ENCODE measurements around the gene TTC33.
A peak's percentile ranks its signal among the peaks of the same experiment; 100 is the strongest.
"Not testable (repeated sequence)": the region's sequence is repeated elsewhere in the genome, so short reads cannot be mapped to it uniquely, and the experiment has no call there.

TTC33 gene

DNA sequence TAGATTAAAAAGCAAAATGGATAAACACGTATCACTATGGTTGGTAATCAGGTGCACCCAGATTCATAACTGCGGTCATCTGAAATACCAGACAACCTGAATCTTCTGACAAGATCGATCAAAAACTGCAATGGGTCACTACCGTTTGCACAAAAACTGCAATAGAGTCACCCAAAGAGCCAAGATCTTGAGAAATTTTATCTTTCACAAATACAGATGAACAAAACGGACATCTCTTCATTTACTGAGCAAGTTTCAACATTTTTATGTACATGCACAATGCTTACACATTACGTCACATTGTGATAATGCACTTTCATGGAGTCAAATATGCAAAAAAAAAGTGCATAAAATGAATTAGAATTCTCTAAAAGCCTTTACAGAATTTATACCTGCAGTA lies 23.8 kb upstream of the TTC33 start:
- no peak for DNase-seq

DNA sequence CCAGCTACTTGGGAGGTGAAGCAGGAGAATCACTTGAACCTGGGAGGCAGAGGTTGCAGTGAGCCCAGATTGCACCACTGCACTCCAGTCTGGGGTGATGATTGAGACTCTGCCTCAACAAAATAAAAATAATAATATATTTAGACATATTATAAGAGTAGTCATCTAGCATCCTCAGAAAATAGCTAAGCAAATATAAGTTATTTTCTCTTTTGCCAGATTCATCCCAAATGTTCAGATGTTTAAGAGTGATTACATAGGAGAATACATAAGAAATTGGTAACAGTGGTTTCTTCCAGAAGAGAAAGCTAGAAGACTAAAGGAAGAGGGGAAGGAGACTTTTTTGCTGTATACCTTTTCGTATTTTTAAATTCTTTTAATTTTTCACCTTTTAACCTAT lies 22.4 kb upstream of the TTC33 start:
- DNase-seq, result no peak

DNA sequence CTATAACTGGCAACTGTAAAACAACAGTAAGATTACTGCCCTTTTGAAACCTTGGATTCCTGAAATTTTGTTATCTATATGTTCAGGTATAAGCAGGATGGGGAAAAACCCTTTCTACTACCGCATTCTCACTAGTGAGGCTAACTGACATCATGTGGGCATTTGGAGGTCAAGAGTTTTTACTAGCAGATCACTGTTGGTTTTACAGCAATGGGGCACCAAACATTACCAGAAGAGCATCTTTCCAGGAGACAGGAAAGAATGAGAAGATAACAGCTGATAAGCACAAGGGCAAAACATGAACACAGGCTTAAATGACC lies 20.9 kb upstream of the TTC33 start:
- DNase-seq, result no peak

GRCh38 chr5:40775846-40776657 lies 20.3 kb upstream of the TTC33 start:
- DNase-seq, result no peak

- no peak for DNase-seq
Observed at GRCh38 chr5:40775085-40775845, 19.5 kb upstream of the TTC33 start.

DNA sequence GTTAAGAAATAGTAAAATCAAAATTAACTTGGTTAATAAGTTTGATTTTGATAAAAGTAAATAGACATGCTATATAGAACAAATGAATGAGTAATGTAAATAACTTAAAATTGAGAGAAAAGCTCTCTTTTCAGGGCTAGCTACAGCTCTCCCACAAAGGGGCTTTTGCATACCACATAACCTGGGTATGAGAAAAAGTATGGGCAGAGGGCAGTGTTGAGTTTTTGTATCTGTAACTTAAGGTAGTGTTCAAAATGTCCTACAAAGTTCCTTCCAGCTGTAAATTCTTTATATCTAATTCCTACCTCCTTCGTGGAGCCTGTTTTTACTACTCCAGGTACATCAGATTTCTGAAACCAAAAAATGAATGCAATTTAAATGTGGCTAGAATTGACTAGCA lies 18.9 kb upstream of the TTC33 start:
- DNase-seq, result peak; percentile 6

GRCh38 chr5:40770764-40771163 lies 15.0 kb upstream of the TTC33 start:
- no peak for DNase-seq

DNA sequence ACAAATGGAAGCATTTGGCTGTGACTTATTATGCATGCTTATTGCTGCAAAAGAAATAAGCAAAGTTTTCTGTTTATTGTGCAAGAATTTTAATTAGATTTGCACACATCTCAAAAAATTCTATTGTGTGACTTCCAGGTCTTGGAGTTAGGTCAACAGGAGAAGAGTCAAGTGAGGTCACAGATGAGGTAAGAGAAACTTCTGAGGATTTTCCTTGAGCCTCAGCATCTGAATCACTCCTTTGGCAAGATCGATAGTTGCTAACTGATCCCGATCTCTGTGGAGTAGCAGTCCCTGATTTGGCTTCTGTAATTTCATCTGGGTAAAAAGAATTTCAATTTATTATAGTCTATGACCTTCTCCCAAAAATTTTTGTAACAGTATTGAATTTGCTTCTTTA lies 6.9 kb upstream of the TTC33 start:
- DNase-seq, result no peak

DNA sequence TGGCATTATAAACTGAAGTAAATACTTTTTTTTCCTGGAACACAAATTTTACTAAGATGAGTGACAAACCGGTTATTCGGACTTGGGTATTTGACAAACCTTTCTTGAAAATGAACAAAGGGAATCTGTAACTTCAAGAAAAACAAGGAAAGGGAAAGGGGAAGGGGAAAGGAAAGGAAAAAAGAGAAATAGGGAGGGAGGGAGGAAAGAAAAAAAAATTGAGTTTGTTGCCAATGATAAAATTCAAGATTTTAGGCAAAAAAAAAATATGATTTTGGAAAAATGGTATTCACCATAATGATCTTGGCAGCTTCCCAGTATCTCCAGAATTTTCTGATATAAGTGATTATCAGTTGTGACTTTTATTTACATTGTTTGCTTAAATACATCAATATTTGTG lies 1.6 kb upstream of the TTC33 start:
- DNase-seq, result no peak

GRCh38 chr5:40755093-40755406 lies 711 bp downstream of the TTC33 start:
- peak; percentile 75 for DNase-seq

- DNase-seq, result peak; percentile 48
Observed at GRCh38 chr5:40754381-40755092, 1.2 kb downstream of the TTC33 start.

DNA sequence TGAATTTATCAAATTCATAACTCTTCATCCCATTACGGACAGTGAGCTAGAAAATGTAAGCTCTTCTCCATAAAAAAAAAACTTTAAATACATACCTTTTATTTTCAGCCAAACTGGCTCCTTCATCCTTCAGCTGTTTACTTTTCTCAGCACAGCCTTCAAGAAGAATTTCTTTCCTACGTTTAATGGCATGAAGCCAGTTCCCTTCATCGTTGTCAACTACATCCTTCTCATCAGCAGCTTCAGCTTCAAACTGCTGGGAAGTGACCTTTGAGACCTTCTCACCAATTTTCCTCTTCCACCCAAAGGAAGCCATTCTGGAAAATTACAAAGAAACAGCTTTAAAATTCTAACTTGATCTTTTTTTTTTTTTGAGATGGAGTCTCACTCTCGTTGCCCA lies 9.1 kb downstream of the TTC33 start:
- DNase-seq, result no peak

DNA sequence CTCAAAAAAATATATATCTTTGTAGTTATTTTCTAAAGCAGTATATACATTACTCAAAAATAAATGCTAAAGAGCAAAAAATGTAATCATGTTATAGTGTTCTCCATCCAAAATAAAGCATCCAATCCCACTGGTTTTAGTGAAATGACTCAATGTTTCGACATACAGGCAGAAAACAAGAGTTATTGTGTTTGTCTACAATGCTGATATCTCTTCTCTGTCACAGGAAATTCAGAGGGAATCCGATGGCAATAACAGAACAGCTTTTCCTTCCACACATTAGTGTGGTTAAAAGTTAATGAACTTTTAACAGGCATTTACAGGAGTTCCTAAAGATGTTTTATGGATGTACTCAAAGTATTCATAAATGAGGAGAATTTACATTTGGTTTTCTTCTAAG lies 12.0 kb downstream of the TTC33 start:
- DNase-seq, result no peak

DNA sequence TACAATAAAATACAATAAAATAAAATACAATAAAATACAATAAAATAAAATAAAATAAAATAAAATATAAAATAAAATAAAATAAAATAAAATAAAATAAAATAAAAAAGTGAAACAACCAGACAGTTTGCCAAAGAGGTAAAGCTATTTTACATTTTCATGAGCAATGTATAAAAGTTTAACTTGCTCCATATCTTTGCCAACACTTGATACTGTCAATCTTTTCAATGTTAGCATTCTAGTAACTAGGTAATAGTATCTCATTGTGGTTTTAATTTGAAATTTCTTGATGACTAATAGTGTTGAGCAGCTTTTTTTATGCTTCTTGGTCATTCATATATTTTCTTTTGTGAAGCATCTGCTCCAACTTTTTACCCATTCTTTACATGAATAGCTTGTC lies 17.3 kb downstream of the TTC33 start:
- no peak for DNase-seq

- DNase-seq, result peak; percentile 70
Observed at GRCh38 chr5:40736103-40736875, 19.5 kb downstream of the TTC33 start.

GRCh38 chr5:40735609-40736008 lies 20.2 kb downstream of the TTC33 start:
- DNase-seq, result no peak

DNA sequence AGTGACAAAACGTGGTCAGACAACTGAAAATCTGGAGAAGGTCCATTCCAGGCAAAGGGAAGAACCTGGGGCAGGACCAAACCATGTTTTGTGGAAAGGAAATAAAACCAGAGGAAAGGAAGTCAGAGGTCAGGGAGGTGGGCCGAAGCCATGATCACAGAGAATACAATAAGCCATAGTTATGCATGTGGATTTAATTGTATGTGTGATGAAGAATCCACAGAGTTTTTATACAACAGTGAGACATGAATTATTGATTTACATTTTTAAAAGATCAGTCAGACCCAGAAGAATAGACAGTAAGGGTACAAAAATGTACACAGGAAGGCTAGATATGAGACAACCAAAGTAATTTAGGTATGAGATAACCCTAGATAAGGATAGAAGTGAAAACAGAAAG lies 20.8 kb downstream of the TTC33 start:
- no peak for DNase-seq

- DNase-seq, result no peak
Observed at GRCh38 chr5:40733879-40734563, 21.7 kb downstream of the TTC33 start.

DNA sequence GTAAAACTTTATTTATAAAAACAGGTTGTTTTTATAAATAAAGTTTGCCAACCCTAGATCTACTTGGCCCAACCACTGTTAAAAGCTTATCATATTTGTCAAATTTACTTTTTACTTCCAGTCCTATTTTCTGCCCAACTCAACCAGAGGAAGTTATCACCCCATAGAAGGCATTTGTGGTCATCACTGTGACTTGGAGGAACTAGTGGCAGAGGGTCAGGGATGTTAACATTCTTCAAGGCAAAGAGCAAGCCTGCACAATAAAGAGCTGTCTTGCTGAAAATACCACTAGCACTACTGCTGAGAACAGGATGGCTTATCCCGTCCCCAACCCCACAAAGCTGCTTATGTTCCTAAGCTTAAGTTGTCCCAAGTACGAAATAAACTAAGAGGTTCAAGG lies 22.3 kb downstream of the TTC33 start:
- DNase-seq, result no peak

- DNase-seq, result not testable (repeated sequence)
Observed at GRCh38 chr5:40722497-40722911, 33.3 kb downstream of the TTC33 start.

DNA sequence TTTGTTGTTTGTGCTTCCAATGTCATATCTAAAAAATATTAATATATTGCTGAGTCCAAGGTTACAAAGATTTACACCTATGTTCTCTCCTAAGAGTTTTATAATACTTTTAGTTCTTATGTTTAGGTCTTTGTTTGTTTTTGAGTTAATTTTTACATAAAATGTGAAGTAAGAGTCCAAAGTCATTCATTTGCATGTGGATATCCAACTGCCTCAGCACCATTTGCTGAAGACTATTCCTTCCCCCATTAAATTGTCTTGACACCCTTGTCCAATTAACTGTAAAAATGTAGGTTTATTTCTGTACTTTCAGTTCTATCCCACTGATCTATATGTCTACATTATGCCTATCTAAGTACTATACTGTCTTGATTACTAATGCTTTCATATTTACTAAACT lies 35.7 kb downstream of the TTC33 start:
- DNase-seq, result no peak

GRCh38 chr5:40717281-40717680 lies 38.5 kb downstream of the TTC33 start:
- no peak for DNase-seq

DNA sequence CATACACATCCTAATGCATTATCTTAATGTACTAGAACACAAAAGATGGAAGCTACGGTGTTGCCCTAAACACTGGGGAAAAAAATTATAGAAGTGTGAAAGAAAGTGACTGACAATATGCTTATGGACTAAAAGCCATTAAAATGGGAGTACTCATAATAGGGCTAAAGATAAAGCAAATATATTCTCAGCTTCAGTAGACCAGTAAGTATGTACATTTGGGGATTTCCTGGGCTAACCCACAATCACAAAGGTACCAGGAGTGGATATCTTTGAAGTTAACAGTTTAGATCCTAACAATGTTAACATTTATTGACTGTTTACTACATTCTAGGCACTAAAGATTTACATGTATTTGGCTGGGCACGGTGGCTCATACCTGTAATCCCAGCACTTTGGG lies 39.2 kb downstream of the TTC33 start:
- no peak for DNase-seq
